Activated CD8-positive, alpha-beta T cell treated with anti-CD3 and anti-CD28 coated beads, Interleukin-2, amount 10 ng/mL, durations not matched to agents 7 days and 5 days (primary cell): ENCODE measurements around the gene ACYP2. TPM values are rescaled to one million over a fixed set of nuclear protein-coding genes. Genes with fewer than 3 reads are reported as not detected.

Source experiments
- ATAC-seq: fragments of 150-1000 bp; cut with Tn5 transposase; one replicate; pipeline ENCODE4 v1.10.0; 2021; ENCODE audit warnings: moderate library complexity
- CTCF ChIA-PET: fragments of 350-600 bp; sonication (Branson Sonifier 250); formaldehyde crosslinking; loops from one replicate; lab custom pipeline; 2021; ENCODE audit warnings: antibody characterized with exemption; lab: Charles Lee
- POLR2A ChIA-PET: fragments of 350-600 bp; sonication (Branson Sonifier 250); formaldehyde crosslinking; loops from one replicate; lab custom pipeline; 2021; ENCODE audit warnings: antibody characterized with exemption; lab: Charles Lee
- DNase-seq: peaks from one replicate; pipeline ENCODE4 v3.0.0-alpha.2; 2020
- H3K27ac Mint-ChIP-seq: one replicate; pipeline ENCODE4 v1.8.0; 2021; ENCODE audit warnings: mild to moderate bottlenecking, mixed read lengths
- H3K27me3 Mint-ChIP-seq: one replicate; pipeline ENCODE4 v1.8.0; 2021; ENCODE audit warnings: low read depth, mixed read lengths
- H3K36me3 Mint-ChIP-seq: one replicate; pipeline ENCODE4 v1.8.0; 2021; ENCODE audit warnings: low read depth, mixed read lengths
- H3K4me1 Mint-ChIP-seq: one replicate; pipeline ENCODE4 v1.8.0; 2021; ENCODE audit warnings: low read depth, mixed read lengths
- H3K4me3 Mint-ChIP-seq: one replicate; pipeline ENCODE4 v1.8.0; 2021; ENCODE audit warnings: mild to moderate bottlenecking, mixed read lengths
- H3K9me3 Mint-ChIP-seq: one replicate; pipeline ENCODE4 v1.8.0; 2022; ENCODE audit warnings: mixed read lengths; ENCODE audit not compliant: insufficient read depth
- total RNA-seq, 2 experiments: library from RNA; stranded (reverse); gene quantifications; one replicate each; pipeline ENCODE4 v1.2.3, GENCODE V29; 2021

ACYP2 gene
- total RNA-seq, 2 experiments from 2014 or later = 9.0 to 9.6 TPM

DNA sequence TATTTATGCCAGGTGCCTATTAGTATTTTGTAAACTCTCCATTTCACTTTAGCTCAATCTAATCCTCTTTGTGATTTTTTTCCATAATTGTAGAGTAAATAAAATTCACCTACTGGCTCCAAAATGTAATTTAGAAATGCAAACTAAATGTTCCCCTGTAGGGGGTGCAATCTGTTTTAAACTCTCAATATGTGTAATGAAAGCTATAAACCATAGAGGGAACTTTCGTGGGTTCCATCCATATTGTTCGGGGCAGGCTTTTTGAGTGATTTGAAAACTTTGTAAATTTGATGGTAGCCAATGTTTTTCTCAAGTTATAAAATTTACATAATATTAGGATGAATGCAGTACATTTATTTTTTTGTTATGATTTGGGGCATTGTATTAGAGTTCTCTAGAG lies 91.2 kb downstream of the ACYP2 start:
- DNase-seq (no peak), ATAC-seq (no peak)
- Mint-ChIP-seq H3K4me3 (no peak overlapping the region), H3K9me3 (no peaks in the 10 kb centered on the region), H3K27ac (no peak overlapping the region), H3K4me1 (no peaks in the 10 kb centered on the region), H3K36me3 (no peaks in the 10 kb centered on the region), H3K27me3 (no peaks in the 10 kb centered on the region)
- ChIA-PET POLR2A (no interaction called here), CTCF (interaction anchor here (0.7 to 1.7 kb wide), 6 partner anchors 10 to 498 kb away, joined by 3 to 8 read pairs (median 4); no protein-coding TSS in a partner anchor)

DNA sequence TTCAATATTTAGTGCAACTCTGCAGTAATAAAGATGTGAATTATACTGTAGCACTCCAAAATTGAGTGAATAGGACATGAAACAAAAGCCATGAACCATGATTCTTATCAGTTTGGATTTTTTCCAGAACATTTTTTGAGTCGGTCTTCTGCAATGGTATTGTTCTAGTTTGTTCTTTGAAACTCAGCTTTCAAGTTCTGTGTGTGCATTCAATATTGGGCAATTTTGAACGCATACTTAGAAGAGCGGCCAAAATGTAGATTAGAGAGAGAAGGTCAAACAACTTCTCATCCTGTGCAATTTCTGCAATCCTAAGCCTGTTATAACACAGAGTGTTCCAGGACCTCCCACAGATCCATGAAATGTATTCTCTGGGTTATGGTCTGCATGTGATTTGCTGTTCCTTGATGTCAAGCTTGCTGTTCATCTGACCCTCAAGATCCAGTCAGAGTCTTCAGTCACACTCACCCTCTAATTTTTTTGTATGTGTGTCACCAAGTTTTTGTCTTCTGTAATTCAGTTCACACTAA lies 92.3 kb downstream of the ACYP2 start:
- ATAC-seq (no peak), DNase-seq (no peak)
- no peak overlapping the region for H3K27ac Mint-ChIP-seq
- H3K27me3 Mint-ChIP-seq = no peaks in the 10 kb centered on the region
- no peak overlapping the region for H3K4me3 Mint-ChIP-seq
- H3K9me3 Mint-ChIP-seq = no peaks in the 10 kb centered on the region
- no peaks in the 10 kb centered on the region for H3K36me3 Mint-ChIP-seq
- no peaks in the 10 kb centered on the region for H3K4me1 Mint-ChIP-seq
- ChIA-PET POLR2A (no interaction called here), CTCF (no interaction called here)

DNA sequence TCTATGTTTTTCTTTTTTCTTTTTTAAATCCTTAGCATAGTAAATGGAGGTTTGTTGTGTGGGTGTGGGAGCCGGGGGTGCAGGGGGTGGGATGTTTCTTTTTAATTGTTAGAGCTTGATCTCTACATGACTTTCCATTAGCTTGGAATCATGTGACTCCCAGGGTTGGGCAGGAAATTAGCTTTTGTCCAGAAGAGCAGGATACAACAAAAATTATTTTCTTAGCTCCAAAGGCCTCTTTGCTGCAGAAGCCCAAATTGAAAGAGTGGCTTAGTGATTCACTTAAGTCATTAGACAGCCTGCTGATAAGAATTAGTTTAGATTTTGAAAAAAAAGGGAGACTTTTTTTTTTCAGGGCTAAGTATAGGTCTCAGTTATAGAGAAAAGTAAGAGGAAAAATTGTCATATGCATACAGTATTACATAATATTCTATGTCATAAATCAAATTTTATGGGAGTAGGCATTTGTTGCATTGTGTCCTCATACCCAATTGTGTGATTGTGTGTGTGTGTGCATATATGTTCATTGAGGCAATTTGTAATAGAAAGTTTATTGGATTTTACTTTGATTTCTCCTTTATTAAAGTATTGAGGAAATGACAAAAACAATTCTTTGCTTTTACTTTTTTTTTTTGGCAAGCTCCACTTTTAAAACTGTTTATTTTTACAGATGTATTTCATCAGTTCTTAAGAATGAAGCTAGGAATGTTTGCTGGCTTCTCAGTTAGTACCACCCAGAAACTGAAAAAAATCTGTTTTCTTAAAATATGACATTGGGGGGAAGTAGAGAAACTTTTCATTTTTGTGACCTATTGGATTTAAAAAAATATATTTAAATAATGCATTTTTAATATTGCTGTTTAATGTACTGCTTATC lies 93.2 kb downstream of the ACYP2 start:
- DNase-seq (no peak), ATAC-seq (no peak)
- POLR2A ChIA-PET = no interaction called here
- Mint-ChIP-seq H3K27me3 (no peaks in the 10 kb centered on the region), H3K27ac (no peak overlapping the region), H3K4me1 (no peaks in the 10 kb centered on the region), H3K9me3 (no peaks in the 10 kb centered on the region), H3K36me3 (no peaks in the 10 kb centered on the region), H3K4me3 (no peak overlapping the region)
- CTCF ChIA-PET = no interaction called here

DNA sequence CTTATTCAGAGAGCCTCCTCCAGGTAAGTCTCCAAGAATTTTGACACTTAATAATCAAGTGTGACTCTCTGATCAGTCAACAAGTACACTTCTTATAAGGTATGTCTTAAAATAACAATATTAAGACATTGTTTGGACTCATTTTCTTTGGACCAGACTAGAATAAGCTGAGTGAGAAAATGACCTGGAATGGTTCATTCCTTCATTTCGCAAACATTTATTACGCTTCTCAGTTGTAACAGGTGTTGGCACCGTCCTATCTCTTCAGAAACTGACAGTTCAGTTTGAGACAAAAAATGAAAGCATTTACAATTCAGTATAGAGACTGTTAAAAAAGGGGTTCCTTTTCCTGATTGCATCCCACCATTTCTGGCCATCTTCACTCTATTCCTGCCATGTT lies 94.0 kb downstream of the ACYP2 start:
- no peak for DNase-seq
- ChIA-PET CTCF (no interaction called here), POLR2A (no interaction called here)
- H3K9me3 Mint-ChIP-seq = peaks cover 5% of the 10 kb centered on the region
- no peaks in the 10 kb centered on the region for H3K4me1 Mint-ChIP-seq
- no peaks in the 10 kb centered on the region for H3K36me3 Mint-ChIP-seq
- no peak for ATAC-seq
- H3K27me3 Mint-ChIP-seq = no peaks in the 10 kb centered on the region
- H3K4me3 Mint-ChIP-seq = no peak overlapping the region
- no peak overlapping the region for H3K27ac Mint-ChIP-seq

DNA sequence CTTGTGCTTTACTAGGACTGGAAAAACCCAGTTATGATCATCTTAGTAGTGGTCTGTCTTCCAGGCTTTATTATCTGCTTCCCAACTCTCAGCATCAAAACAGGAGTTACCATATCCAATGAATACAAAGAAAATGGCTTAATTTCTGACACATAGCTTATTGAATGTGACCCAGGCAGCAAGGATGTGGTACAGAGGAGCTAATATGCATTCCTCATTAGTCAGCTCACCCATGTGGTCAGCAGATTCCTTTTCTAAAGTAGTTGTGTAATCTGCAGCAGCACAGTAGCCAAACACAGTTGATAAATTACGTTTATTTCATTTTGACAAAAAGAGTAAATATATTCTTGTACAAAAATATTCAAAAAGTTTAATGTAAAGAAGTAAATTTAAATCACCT lies 97.0 kb downstream of the ACYP2 start:
- H3K36me3 Mint-ChIP-seq = no peaks in the 10 kb centered on the region
- H3K4me1 Mint-ChIP-seq = no peaks in the 10 kb centered on the region
- H3K27me3 Mint-ChIP-seq = no peaks in the 10 kb centered on the region
- no peak overlapping the region for H3K4me3 Mint-ChIP-seq
- CTCF ChIA-PET = no interaction called here
- POLR2A ChIA-PET = no interaction called here
- peaks cover 10% of the 10 kb centered on the region for H3K9me3 Mint-ChIP-seq
- no peak overlapping the region for H3K27ac Mint-ChIP-seq
- DNase-seq (no peak), ATAC-seq (no peak)

DNA sequence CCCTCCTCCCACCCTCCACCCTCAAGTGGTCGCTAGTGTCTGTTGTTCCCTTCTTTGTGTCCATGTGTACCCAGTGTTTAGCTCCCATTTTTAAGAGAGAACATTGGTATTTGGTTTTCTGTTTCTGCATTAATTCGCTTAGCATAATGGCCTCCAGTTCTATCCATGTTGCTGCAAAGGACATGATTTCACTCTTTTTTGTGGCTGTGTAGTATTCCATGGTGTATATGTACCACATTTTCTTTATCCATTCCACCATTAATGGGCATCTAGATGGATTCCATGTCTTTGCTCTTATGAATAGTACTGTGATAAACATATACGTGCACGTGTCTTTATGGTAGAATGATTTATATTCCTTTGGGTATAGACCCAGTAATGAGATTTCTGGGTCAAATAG lies 97.7 kb downstream of the ACYP2 start:
- Mint-ChIP-seq H3K27me3 (no peaks in the 10 kb centered on the region), H3K9me3 (peaks cover 10% of the 10 kb centered on the region), H3K36me3 (no peaks in the 10 kb centered on the region), H3K27ac (no peak overlapping the region), H3K4me3 (no peak overlapping the region), H3K4me1 (no peaks in the 10 kb centered on the region)
- ChIA-PET POLR2A (no interaction called here), CTCF (no interaction called here)
- DNase-seq (no peak), ATAC-seq (no peak)

DNA sequence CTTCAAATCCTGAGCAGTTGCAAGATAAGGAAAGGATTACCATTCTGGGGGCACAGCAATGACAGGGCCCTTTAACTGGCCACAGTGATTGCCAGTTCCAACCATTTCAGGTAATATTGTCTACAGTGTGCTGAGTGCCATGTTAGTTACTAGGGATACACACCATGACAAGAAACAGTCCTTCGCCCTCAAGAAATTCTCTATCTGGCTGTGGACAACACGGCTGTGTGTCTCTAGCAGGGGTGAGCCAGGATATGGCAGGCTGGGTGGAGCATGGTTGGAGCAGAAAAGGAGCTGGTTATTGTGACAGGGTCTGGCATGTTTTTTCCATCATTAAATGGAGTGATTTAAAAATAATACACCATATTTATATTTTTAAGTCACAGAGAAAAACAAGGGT lies 109.6 kb downstream of the ACYP2 start:
- Mint-ChIP-seq H3K27me3 (no peaks in the 10 kb centered on the region), H3K9me3 (no peaks in the 10 kb centered on the region), H3K36me3 (no peaks in the 10 kb centered on the region), H3K4me3 (no peak overlapping the region), H3K27ac (no peak overlapping the region), H3K4me1 (peaks cover 5% of the 10 kb centered on the region)
- no peak for DNase-seq
- CTCF ChIA-PET = no interaction called here
- ATAC-seq = no peak
- POLR2A ChIA-PET = no interaction called here

DNA sequence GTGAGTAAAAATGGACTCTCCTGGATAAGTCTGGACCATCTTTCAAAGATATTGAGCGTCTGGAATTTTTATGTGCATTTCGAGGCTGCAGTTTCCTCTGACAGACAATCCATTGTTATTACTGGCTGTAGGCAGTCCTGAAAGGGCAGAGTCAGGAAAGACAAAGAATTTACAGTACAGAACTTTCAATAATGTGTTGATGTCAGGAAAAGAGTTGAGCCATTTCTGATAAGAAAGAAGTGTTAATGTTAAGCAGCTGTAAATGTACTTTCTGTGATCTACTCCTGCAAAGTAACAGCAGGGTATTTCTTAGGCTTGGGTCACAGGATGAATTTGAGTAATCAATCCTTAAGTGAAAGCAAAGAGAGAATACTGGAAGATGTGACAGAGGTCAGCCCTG lies 110.8 kb downstream of the ACYP2 start:
- no peak overlapping the region for H3K27ac Mint-ChIP-seq
- ChIA-PET CTCF (no interaction called here), POLR2A (no interaction called here)
- no peaks in the 10 kb centered on the region for H3K9me3 Mint-ChIP-seq
- H3K4me3 Mint-ChIP-seq = no peak overlapping the region
- H3K27me3 Mint-ChIP-seq = no peaks in the 10 kb centered on the region
- ATAC-seq (no peak), DNase-seq (no peak)
- peaks cover 5% of the 10 kb centered on the region for H3K4me1 Mint-ChIP-seq
- H3K36me3 Mint-ChIP-seq = no peaks in the 10 kb centered on the region

DNA sequence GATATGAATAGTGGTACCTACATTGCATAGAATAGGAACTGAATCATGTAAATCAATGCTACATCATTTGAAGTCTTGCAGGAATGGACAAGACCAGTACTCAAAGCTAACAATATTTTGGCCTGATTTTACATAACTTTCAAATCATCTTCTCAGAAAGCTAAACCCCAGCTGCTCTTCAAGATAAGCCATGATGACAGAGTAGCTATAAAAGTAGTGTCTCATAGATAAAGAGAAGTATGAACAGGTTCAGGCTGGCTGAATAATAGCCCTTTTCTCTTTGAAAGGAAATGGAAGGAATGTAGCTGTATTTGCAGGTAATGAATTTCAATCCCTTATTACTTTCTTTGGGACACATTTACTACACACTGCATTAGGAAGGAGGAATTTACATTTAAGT lies 112.4 kb downstream of the ACYP2 start:
- no peaks in the 10 kb centered on the region for H3K27me3 Mint-ChIP-seq
- ChIA-PET POLR2A (no interaction called here), CTCF (no interaction called here)
- no peak overlapping the region for H3K4me3 Mint-ChIP-seq
- no peaks in the 10 kb centered on the region for H3K36me3 Mint-ChIP-seq
- no peak for DNase-seq
- H3K27ac Mint-ChIP-seq = no peak overlapping the region
- no peaks in the 10 kb centered on the region for H3K9me3 Mint-ChIP-seq
- peaks cover 5% of the 10 kb centered on the region for H3K4me1 Mint-ChIP-seq
- no peak for ATAC-seq

DNA sequence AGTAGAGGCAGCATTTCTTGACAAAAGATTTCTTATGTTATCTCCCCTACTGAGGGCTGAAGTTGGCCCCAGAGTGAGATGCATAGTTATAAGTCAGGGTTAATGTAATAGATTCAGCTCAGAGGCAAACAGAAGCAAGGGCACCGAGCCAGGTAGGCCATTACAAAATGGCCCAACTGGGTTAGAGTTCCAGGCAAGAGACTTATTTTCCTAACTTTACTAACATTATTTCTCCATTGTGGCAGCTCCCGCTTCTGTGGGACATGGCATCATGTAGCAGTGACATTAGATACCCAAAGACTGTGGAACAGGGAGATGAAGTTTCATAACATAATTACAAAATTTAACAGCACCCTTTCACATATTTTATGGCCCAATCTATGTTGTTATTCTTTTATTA lies 113.5 kb downstream of the ACYP2 start:
- Mint-ChIP-seq H3K9me3 (no peaks in the 10 kb centered on the region), H3K4me1 (peaks cover 5% of the 10 kb centered on the region), H3K27me3 (no peaks in the 10 kb centered on the region), H3K36me3 (no peaks in the 10 kb centered on the region), H3K4me3 (no peak overlapping the region), H3K27ac (no peak overlapping the region)
- ATAC-seq = no peak
- CTCF ChIA-PET = no interaction called here
- no peak for DNase-seq
- POLR2A ChIA-PET = no interaction called here

DNA sequence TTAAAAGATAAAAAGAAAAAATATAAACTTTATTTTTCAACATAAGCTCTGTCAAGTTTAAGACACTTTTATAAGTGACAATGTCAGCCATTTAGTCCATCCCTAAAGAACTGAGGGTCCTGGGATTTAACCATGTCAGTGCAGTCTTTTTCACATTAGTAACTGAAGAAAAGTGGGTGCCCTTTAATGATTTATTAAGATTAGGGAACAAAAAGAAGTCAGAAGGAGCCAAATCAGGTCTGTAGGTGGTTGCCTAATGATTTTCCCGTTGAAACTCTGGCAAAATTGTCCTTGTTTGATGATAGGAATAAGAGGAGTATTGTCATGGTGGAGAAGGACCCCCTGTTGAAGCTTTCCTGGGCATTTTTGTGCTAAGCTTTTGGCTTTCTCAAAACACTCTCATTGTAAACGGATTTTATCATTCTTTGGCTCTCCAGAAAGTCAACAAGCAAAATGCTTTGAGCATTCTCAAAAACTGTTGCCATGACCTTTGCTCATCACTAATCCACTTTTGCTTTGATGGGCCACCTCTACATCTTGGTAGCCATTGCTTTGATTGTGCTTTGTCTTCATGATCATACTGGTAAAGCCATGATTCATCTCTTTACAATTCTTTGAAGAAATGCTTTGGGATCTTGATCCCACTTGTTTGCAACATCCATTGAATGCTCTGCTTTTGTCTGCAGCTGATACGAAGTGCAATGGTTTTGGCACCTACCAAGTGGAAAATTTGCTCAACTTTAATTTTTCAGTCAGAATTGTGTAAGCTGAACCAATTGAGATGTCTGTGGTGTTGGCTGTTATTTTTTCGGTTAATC lies 118.6 kb downstream of the ACYP2 start:
- no peaks in the 10 kb centered on the region for H3K27me3 Mint-ChIP-seq
- CTCF ChIA-PET = no interaction called here

DNA sequence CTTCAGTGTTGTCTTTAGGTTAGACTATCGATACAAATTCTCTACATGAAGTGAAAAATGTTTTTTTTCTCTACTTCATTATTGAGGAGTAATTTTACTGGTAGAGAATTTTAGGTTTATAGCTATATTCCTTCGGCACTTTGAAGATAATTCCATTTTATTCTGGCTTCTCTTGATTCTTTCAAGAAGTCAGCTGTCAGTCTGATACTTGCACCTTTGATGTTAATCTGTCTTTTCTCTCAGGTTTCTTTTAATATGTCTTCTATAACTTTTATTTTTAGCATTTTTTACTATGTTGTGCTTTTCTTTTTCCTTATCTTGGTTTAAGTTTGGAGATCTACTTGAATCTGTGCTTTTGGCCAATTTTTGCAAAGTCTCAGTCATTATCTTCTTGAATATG lies 122.0 kb downstream of the ACYP2 start:
- ChIA-PET POLR2A (no interaction called here), CTCF (no interaction called here)
- H3K27ac Mint-ChIP-seq = no peak overlapping the region
- no peak for ATAC-seq
- H3K9me3 Mint-ChIP-seq = no peaks in the 10 kb centered on the region
- no peaks in the 10 kb centered on the region for H3K4me1 Mint-ChIP-seq
- H3K36me3 Mint-ChIP-seq = no peaks in the 10 kb centered on the region
- H3K4me3 Mint-ChIP-seq = no peak overlapping the region
- no peaks in the 10 kb centered on the region for H3K27me3 Mint-ChIP-seq
- no peak for DNase-seq

More for the DNA sequence above, 118.6 kb downstream of the ACYP2 start:
- POLR2A ChIA-PET = no interaction called here
- Mint-ChIP-seq H3K4me3 (no peak overlapping the region), H3K27ac (no peak overlapping the region), H3K9me3 (no peaks in the 10 kb centered on the region), H3K4me1 (no peaks in the 10 kb centered on the region), H3K36me3 (no peaks in the 10 kb centered on the region)
- no peak for DNase-seq
- ATAC-seq = no peak
